HEK293 (cell line): ENCODE data around the gene HHAT.
A peak's percentile ranks its signal among the peaks of the same experiment; 100 is the strongest.

Source experiments
- FEZF1 ChIP-seq: fragments of 450-650 bp; formaldehyde crosslinking; IDR thresholded peaks from 2 replicates; pipeline ENCODE4 v1.5.1; 2016; ENCODE audit warnings: missing biosample characterization, missing genetic modification characterization
- KLF16 ChIP-seq: fragments of 450-650 bp; formaldehyde crosslinking; IDR thresholded peaks from 2 replicates; pipeline ENCODE4 v1.5.1; 2017; ENCODE audit warnings: missing biosample characterization, missing genetic modification characterization
- MZF1 ChIP-seq: fragments of 450-650 bp; formaldehyde crosslinking; IDR thresholded peaks from 2 replicates; pipeline ENCODE4 v1.5.1; 2017; ENCODE audit warnings: missing biosample characterization, missing genetic modification characterization, borderline replicate concordance
- SCRT1 ChIP-seq: fragments of 450-650 bp; formaldehyde crosslinking; IDR thresholded peaks from 2 replicates; pipeline ENCODE4 v1.5.1; 2016; ENCODE audit warnings: missing biosample characterization, missing genetic modification characterization, borderline replicate concordance
- YY2 ChIP-seq: fragments of 450-650 bp; formaldehyde crosslinking; IDR thresholded peaks from 2 replicates; pipeline ENCODE4 v1.5.1; 2016; ENCODE audit warnings: missing biosample characterization, missing genetic modification characterization
- ZBTB48 ChIP-seq: fragments of 450-650 bp; formaldehyde crosslinking; IDR thresholded peaks from 2 replicates; pipeline ENCODE4 v1.5.1; 2016; ENCODE audit warnings: missing biosample characterization, missing genetic modification characterization
- ZEB2 ChIP-seq: fragments of 450-650 bp; formaldehyde crosslinking; IDR thresholded peaks from 2 replicates; pipeline ENCODE4 v1.5.1; 2016; ENCODE audit warnings: missing biosample characterization, missing genetic modification characterization
- ZFP3 ChIP-seq: fragments of 450-650 bp; formaldehyde crosslinking; IDR thresholded peaks from 2 replicates; pipeline ENCODE4 v1.5.1; 2016; ENCODE audit warnings: low read depth, missing biosample characterization, missing genetic modification characterization
- ZNF133 ChIP-seq: fragments of 450-650 bp; formaldehyde crosslinking; IDR thresholded peaks from 2 replicates; pipeline ENCODE4 v1.5.1; 2016; ENCODE audit warnings: missing biosample characterization, missing genetic modification characterization
- ZNF16 ChIP-seq: fragments of 450-650 bp; formaldehyde crosslinking; IDR thresholded peaks from 2 replicates; pipeline ENCODE4 v1.5.1; 2016; ENCODE audit warnings: low read depth, missing biosample characterization, missing genetic modification characterization
- ZNF202 ChIP-seq: fragments of 450-650 bp; formaldehyde crosslinking; IDR thresholded peaks from 2 replicates; pipeline ENCODE4 v1.5.1; 2016; ENCODE audit warnings: missing biosample characterization, missing genetic modification characterization, borderline replicate concordance
- ZNF24 ChIP-seq: fragments of 450-650 bp; formaldehyde crosslinking; IDR thresholded peaks from 2 replicates; pipeline ENCODE4 v1.5.1; 2016; ENCODE audit warnings: missing biosample characterization, missing genetic modification characterization
- ZNF366 ChIP-seq: fragments of 450-650 bp; formaldehyde crosslinking; conservative IDR thresholded peaks from 2 replicates; pipeline ENCODE4 v1.5.1; 2016; ENCODE audit warnings: missing biosample characterization, missing genetic modification characterization
- ZNF404 ChIP-seq: fragments of 450-650 bp; formaldehyde crosslinking; IDR thresholded peaks from 2 replicates; pipeline ENCODE4 v1.5.1; 2017; ENCODE audit warnings: missing biosample characterization, missing genetic modification characterization
- ZNF433 ChIP-seq: fragments of 450-650 bp; formaldehyde crosslinking; IDR thresholded peaks from 2 replicates; pipeline ENCODE4 v1.5.1; 2016; ENCODE audit warnings: missing biosample characterization, missing genetic modification characterization, low read depth
- ZNF501 ChIP-seq: fragments of 450-650 bp; formaldehyde crosslinking; IDR thresholded peaks from 2 replicates; pipeline ENCODE4 v1.5.1; 2016; ENCODE audit warnings: missing biosample characterization, missing genetic modification characterization
- ZNF571 ChIP-seq: fragments of 450-650 bp; formaldehyde crosslinking; IDR thresholded peaks from 2 replicates; pipeline ENCODE4 v1.5.0; 2017; ENCODE audit warnings: missing biosample characterization, missing genetic modification characterization
- ZNF585B ChIP-seq: fragments of 450-650 bp; formaldehyde crosslinking; IDR thresholded peaks from 2 replicates; pipeline ENCODE4 v1.5.1; 2016; ENCODE audit warnings: missing biosample characterization, missing genetic modification characterization
- ZNF623 ChIP-seq: fragments of 450-650 bp; formaldehyde crosslinking; IDR thresholded peaks from 2 replicates; pipeline ENCODE4 v1.5.1; 2016; ENCODE audit warnings: missing biosample characterization, missing genetic modification characterization
- ZNF629 ChIP-seq: fragments of 450-650 bp; formaldehyde crosslinking; IDR thresholded peaks from 2 replicates; pipeline ENCODE4 v1.5.1; 2017; ENCODE audit warnings: missing biosample characterization, missing genetic modification characterization
- ZNF76 ChIP-seq: fragments of 450-650 bp; formaldehyde crosslinking; IDR thresholded peaks from 2 replicates; pipeline ENCODE4; 2016; ENCODE audit warnings: low read depth, missing biosample characterization, missing genetic modification characterization, borderline replicate concordance
- ZNF776 ChIP-seq: fragments of 450-650 bp; formaldehyde crosslinking; IDR thresholded peaks from 2 replicates; pipeline ENCODE4 v1.5.0; 2017; ENCODE audit warnings: missing biosample characterization, missing genetic modification characterization, borderline replicate concordance
- ZSCAN16 ChIP-seq: fragments of 450-650 bp; formaldehyde crosslinking; IDR thresholded peaks from 2 replicates; pipeline ENCODE4 v1.5.1; 2016; ENCODE audit warnings: missing biosample characterization, missing genetic modification characterization
- TF ChIP-seq, protein P1 (sequence below): fragments of 450-650 bp; formaldehyde crosslinking; IDR thresholded peaks from 2 replicates; pipeline ENCODE4 v1.5.1; 2016; ENCODE audit warnings: missing biosample characterization, missing genetic modification characterization
- TF ChIP-seq, protein P2 (sequence below): fragments of 450-650 bp; formaldehyde crosslinking; conservative IDR thresholded peaks from 2 replicates; pipeline ENCODE4 v1.5.1; 2016; ENCODE audit warnings: low read depth, missing biosample characterization, missing genetic modification characterization
- TF ChIP-seq, protein P3 (sequence below): fragments of 450-650 bp; formaldehyde crosslinking; IDR thresholded peaks from 2 replicates; pipeline ENCODE4 v1.5.1; 2016; ENCODE audit warnings: missing biosample characterization, missing genetic modification characterization
- TF ChIP-seq, protein P4 (sequence below): fragments of 450-650 bp; formaldehyde crosslinking; IDR thresholded peaks from 2 replicates; pipeline ENCODE4 v1.5.1; 2016; ENCODE audit warnings: missing biosample characterization, missing genetic modification characterization
- TF ChIP-seq, protein P5 (sequence below): fragments of 450-650 bp; formaldehyde crosslinking; IDR thresholded peaks from 2 replicates; pipeline ENCODE4 v1.5.1; 2016; ENCODE audit warnings: missing biosample characterization, missing genetic modification characterization

Gene HHAT

DNA sequence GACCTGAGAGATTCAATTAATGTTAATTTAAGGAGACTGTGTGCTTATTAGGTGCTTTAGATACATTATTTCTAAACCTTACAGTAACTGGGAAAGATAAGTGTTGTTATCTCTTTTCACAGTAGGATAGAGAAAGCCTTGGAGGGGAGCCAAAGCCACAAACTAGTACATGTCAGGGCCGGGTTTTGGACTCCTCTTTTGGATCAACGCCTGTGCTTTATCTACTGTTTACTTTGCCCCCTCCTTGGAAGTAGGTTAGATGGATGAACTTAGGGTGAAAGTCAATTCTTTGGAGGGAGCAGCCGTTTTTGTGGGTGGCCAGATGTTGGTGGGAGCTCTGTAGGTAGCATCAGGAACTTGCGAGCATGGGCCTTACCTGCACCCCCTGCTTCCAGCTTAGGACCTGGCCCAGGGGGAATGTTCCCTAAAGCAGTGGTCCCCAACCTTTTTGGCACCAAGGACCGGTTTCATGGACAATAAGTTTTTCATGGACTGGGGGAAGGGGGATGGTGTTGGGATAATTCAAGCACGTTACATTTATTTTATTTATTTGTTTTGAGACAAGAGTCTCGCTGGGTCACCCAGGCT lies 1.7 kb downstream of the HHAT start (continued):
- TF ChIP-seq, protein P1, sequence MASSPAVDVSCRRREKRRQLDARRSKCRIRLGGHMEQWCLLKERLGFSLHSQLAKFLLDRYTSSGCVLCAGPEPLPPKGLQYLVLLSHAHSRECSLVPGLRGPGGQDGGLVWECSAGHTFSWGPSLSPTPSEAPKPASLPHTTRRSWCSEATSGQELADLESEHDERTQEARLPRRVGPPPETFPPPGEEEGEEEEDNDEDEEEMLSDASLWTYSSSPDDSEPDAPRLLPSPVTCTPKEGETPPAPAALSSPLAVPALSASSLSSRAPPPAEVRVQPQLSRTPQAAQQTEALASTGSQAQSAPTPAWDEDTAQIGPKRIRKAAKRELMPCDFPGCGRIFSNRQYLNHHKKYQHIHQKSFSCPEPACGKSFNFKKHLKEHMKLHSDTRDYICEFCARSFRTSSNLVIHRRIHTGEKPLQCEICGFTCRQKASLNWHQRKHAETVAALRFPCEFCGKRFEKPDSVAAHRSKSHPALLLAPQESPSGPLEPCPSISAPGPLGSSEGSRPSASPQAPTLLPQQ, result peak; percentile 74
- TF ChIP-seq ZNF76 (tag by site-specific recombination) (no peak), ZNF24 (peak; percentile 70; the same call in 1 of the 2 replicates), ZBTB48 (tag by site-specific recombination) (peak; percentile 84), KLF16 (tag by site-specific recombination) (no peak), ZEB2 (tag by site-specific recombination) (no peak), ZSCAN16 (tag by site-specific recombination) (0 out of 2 replicates have a peak, but pooled peaks have one; percentile 73), ZNF133 (tag by site-specific recombination) (no peak), ZNF776 (no peak), ZNF16 (tag by site-specific recombination) (no peak), YY2 (tag by site-specific recombination) (no peak), ZNF202 (tag by site-specific recombination) (no peak), MZF1 (no peak; the same call in none of the 2 replicates), ZNF433 (tag by site-specific recombination) (no peak), ZNF366 (peak; percentile 86; the same call in 1 of the 2 replicates), ZNF404 (no peak), ZNF585B (no peak), ZNF501 (tag by site-specific recombination) (peak; percentile 47; the same call in 1 of the 2 replicates), ZNF623 (tag by site-specific recombination) (no peak), FEZF1 (peak; percentile 82), ZNF629 (tag by site-specific recombination) (peak; percentile 43), SCRT1 (no peak), ZFP3 (no peak), ZNF571 (no peak)
- TF ChIP-seq, protein P2, sequence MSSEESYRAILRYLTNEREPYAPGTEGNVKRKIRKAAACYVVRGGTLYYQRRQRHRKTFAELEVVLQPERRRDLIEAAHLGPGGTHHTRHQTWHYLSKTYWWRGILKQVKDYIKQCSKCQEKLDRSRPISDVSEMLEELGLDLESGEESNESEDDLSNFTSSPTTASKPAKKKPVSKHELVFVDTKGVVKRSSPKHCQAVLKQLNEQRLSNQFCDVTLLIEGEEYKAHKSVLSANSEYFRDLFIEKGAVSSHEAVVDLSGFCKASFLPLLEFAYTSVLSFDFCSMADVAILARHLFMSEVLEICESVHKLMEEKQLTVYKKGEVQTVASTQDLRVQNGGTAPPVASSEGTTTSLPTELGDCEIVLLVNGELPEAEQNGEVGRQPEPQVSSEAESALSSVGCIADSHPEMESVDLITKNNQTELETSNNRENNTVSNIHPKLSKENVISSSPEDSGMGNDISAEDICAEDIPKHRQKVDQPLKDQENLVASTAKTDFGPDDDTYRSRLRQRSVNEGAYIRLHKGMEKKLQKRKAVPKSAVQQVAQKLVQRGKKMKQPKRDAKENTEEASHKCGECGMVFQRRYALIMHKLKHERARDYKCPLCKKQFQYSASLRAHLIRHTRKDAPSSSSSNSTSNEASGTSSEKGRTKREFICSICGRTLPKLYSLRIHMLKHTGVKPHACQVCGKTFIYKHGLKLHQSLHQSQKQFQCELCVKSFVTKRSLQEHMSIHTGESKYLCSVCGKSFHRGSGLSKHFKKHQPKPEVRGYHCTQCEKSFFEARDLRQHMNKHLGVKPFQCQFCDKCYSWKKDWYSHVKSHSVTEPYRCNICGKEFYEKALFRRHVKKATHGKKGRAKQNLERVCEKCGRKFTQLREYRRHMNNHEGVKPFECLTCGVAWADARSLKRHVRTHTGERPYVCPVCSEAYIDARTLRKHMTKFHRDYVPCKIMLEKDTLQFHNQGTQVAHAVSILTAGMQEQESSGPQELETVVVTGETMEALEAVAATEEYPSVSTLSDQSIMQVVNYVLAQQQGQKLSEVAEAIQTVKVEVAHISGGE (tag by site-specific recombination), result 0 out of 2 replicates have a peak, but pooled peaks have one; percentile 11
- TF ChIP-seq, protein P3, sequence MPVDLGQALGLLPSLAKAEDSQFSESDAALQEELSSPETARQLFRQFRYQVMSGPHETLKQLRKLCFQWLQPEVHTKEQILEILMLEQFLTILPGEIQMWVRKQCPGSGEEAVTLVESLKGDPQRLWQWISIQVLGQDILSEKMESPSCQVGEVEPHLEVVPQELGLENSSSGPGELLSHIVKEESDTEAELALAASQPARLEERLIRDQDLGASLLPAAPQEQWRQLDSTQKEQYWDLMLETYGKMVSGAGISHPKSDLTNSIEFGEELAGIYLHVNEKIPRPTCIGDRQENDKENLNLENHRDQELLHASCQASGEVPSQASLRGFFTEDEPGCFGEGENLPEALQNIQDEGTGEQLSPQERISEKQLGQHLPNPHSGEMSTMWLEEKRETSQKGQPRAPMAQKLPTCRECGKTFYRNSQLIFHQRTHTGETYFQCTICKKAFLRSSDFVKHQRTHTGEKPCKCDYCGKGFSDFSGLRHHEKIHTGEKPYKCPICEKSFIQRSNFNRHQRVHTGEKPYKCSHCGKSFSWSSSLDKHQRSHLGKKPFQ (tag by site-specific recombination), result no peak; the same call in 1 of the 2 replicates
- TF ChIP-seq, protein P4, sequence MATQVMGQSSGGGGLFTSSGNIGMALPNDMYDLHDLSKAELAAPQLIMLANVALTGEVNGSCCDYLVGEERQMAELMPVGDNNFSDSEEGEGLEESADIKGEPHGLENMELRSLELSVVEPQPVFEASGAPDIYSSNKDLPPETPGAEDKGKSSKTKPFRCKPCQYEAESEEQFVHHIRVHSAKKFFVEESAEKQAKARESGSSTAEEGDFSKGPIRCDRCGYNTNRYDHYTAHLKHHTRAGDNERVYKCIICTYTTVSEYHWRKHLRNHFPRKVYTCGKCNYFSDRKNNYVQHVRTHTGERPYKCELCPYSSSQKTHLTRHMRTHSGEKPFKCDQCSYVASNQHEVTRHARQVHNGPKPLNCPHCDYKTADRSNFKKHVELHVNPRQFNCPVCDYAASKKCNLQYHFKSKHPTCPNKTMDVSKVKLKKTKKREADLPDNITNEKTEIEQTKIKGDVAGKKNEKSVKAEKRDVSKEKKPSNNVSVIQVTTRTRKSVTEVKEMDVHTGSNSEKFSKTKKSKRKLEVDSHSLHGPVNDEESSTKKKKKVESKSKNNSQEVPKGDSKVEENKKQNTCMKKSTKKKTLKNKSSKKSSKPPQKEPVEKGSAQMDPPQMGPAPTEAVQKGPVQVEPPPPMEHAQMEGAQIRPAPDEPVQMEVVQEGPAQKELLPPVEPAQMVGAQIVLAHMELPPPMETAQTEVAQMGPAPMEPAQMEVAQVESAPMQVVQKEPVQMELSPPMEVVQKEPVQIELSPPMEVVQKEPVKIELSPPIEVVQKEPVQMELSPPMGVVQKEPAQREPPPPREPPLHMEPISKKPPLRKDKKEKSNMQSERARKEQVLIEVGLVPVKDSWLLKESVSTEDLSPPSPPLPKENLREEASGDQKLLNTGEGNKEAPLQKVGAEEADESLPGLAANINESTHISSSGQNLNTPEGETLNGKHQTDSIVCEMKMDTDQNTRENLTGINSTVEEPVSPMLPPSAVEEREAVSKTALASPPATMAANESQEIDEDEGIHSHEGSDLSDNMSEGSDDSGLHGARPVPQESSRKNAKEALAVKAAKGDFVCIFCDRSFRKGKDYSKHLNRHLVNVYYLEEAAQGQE (tag by site-specific recombination), result no peak
- TF ChIP-seq, protein P5, sequence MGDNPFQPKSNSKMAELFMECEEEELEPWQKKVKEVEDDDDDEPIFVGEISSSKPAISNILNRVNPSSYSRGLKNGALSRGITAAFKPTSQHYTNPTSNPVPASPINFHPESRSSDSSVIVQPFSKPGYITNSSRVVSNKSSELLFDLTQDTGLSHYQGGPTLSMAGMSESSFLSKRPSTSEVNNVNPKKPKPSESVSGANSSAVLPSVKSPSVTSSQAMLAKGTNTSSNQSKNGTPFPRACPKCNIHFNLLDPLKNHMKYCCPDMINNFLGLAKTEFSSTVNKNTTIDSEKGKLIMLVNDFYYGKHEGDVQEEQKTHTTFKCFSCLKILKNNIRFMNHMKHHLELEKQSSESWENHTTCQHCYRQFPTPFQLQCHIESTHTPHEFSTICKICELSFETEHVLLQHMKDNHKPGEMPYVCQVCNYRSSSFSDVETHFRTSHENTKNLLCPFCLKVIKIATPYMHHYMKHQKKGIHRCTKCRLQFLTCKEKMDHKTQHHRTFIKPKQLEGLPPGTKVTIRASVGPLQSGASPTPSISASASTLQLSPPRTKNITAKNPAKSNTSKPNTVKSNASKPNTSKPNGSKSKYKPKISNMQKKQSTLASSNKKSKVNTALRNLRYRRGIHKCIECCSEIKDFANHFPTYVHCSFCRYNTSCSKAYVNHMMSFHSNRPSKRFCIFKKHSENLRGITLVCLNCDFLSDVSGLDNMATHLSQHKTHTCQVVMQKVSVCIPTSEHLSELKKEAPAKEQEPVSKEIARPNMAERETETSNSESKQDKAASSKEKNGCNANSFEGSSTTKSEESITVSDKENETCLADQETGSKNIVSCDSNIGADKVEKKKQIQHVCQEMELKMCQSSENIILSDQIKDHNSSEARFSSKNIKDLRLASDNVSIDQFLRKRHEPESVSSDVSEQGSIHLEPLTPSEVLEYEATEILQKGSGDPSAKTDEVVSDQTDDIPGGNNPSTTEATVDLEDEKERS, result no peak
